HFFc6 (cell line): Measurements from ENCODE around the gene LRP6. TPM values are rescaled to one million over a fixed set of nuclear protein-coding genes. Genes with fewer than 3 reads are reported as not detected.

ENCODE experiments used
- DNase-seq: peaks from one replicate; pipeline ENCODE4 v3.0.0-alpha.2; 2018
- H3K27ac Mint-ChIP-seq: 2 replicates; pipeline ENCODE4 v1.8.0; 2020; ENCODE audit warnings: mild to moderate bottlenecking, mixed read lengths
- H3K27me3 Mint-ChIP-seq: 2 replicates; pipeline ENCODE4 v1.8.0; 2021; ENCODE audit warnings: mild to moderate bottlenecking, moderate library complexity, mixed read lengths; ENCODE audit not compliant: insufficient read depth
- H3K36me3 Mint-ChIP-seq: 2 replicates; pipeline ENCODE4 v1.8.0; 2021; ENCODE audit warnings: low read depth, mixed read lengths
- H3K4me1 Mint-ChIP-seq: 2 replicates; pipeline ENCODE4 v1.8.0; 2020; ENCODE audit warnings: low read depth, mixed read lengths
- H3K4me3 Mint-ChIP-seq: 2 replicates; pipeline ENCODE4 v1.8.0; 2020; ENCODE audit warnings: mild to moderate bottlenecking, moderate library complexity, mixed read lengths
- H3K9me3 Mint-ChIP-seq: 2 replicates; pipeline ENCODE4 v1.8.0; 2020; ENCODE audit warnings: mild to moderate bottlenecking, mixed read lengths
- CTCF ChIP-seq: fragments of 200-600 bp; sonication (generic); IDR thresholded peaks from 2 replicates; pipeline ENCODE4 v1.5.0; 2021; ENCODE audit warnings: antibody characterized with exemption, mild to moderate bottlenecking
- total RNA-seq, 6 experiments: library from RNA; stranded (reverse); fragmentation: NEBNext Ultra II Directional; extraction: Animal tissue kit (Norgen Biotek cat#: 25700); gene quantifications; 2 replicates in 1 of 6; 3 replicates in 5 of 6; pipeline ENCODE4 v1.2.3, GENCODE V29; 2021

The LRP6 gene
- total RNA-seq, 6 experiments from 2014 or later = 24.0 to 31.6 (median 27.0) TPM

GRCh38 chr12:12249216-12250050 is 17.4 kb downstream of the LRP6 start:
- no peak overlapping the region for H3K4me3 Mint-ChIP-seq
- no peak overlapping the region for H3K27ac Mint-ChIP-seq
- H3K36me3 Mint-ChIP-seq = peaks cover 8% of the 10 kb centered on the region
- TF ChIP-seq CTCF = no peak
- peaks cover 16% of the 10 kb centered on the region for H3K4me1 Mint-ChIP-seq
- no peaks in the 10 kb centered on the region; the same call in 1 of the 2 replicates for H3K27me3 Mint-ChIP-seq
- no peak for DNase-seq
- H3K9me3 Mint-ChIP-seq = no peaks in the 10 kb centered on the region

- Mint-ChIP-seq H3K4me1 (peaks cover 29% of the 10 kb centered on the region), H3K4me3 (no peak overlapping the region), H3K27me3 (no peaks in the 10 kb centered on the region; the same call in 1 of the 2 replicates), H3K9me3 (no peaks in the 10 kb centered on the region), H3K27ac (peak overlapping the region; percentile 17), H3K36me3 (peaks cover 14% of the 10 kb centered on the region)
- TF ChIP-seq CTCF = no peak
- no peak for DNase-seq
These were observed 19.3 kb downstream of the LRP6 start for GRCh38 chr12:12247584-12247983.

- no peak overlapping the region for H3K4me3 Mint-ChIP-seq
- no peak overlapping the region for H3K27ac Mint-ChIP-seq
- peaks cover 40% of the 10 kb centered on the region for H3K4me1 Mint-ChIP-seq
- DNase-seq = no peak
- no peaks in the 10 kb centered on the region for H3K9me3 Mint-ChIP-seq
- no peaks in the 10 kb centered on the region; the same call in none of the 2 replicates for H3K27me3 Mint-ChIP-seq
- TF ChIP-seq CTCF = no peak
- H3K36me3 Mint-ChIP-seq = peaks cover 8% of the 10 kb centered on the region
These were observed 22.5 kb downstream of the LRP6 start for GRCh38 chr12:12244341-12244740.

- peaks cover 31% of the 10 kb centered on the region for H3K4me1 Mint-ChIP-seq
- H3K4me3 Mint-ChIP-seq = no peak overlapping the region
- no peaks in the 10 kb centered on the region; the same call in 1 of the 2 replicates for H3K27me3 Mint-ChIP-seq
- H3K9me3 Mint-ChIP-seq = no peaks in the 10 kb centered on the region
- H3K36me3 Mint-ChIP-seq = peaks cover 13% of the 10 kb centered on the region
- no peak overlapping the region for H3K27ac Mint-ChIP-seq
- no peak for DNase-seq
- no peak for TF ChIP-seq CTCF
These were observed 26.0 kb downstream of the LRP6 start for GRCh38 chr12:12240662-12241340.

- Mint-ChIP-seq H3K4me3 (no peak overlapping the region), H3K27me3 (no peaks in the 10 kb centered on the region; the same call in 1 of the 2 replicates), H3K4me1 (peaks cover 29% of the 10 kb centered on the region), H3K36me3 (peaks cover 8% of the 10 kb centered on the region), H3K27ac (no peak overlapping the region), H3K9me3 (no peaks in the 10 kb centered on the region; the same call in 1 of the 2 replicates)
- DNase-seq = no peak
- no peak for TF ChIP-seq CTCF
These were observed 27.7 kb downstream of the LRP6 start for GRCh38 chr12:12239127-12239526.
